ENCODE results near the gene SLC6A6. TPM values are rescaled to one million over a fixed set of nuclear protein-coding genes. Genes with fewer than 3 reads are reported as not detected.
A peak's percentile ranks its signal among the peaks of the same experiment; 100 is the strongest.
"Not testable (repeated sequence)": the region's sequence is repeated elsewhere in the genome, so short reads cannot be mapped to it uniquely, and the experiment has no call there.

Gene SLC6A6
- polyA plus RNA-seq, 12 donors, result 2.7 to 15.2 (median 4.2) TPM; not detected in 1

GRCh38 chr3:14506626-14507304 lies 104.4 kb downstream of the SLC6A6 start:
- DNase-seq, result no peak

GRCh38 chr3:14507305-14507741 lies 104.9 kb downstream of the SLC6A6 start:
- DNase-seq, result no peak

GRCh38 chr3:14507757-14508504 lies 105.5 kb downstream of the SLC6A6 start:
- no peak for DNase-seq

- DNase-seq, result no peak
Observed at GRCh38 chr3:14508505-14508819, 106.1 kb downstream of the SLC6A6 start.

- DNase-seq, result peak; percentile 55
Observed at GRCh38 chr3:14508966-14509795, 106.8 kb downstream of the SLC6A6 start.

GRCh38 chr3:14509796-14510100 lies 107.3 kb downstream of the SLC6A6 start:
- no peak for DNase-seq

GRCh38 chr3:14510838-14511622 lies 108.6 kb downstream of the SLC6A6 start:
- no peak for DNase-seq

- DNase-seq, result no peak
Observed at GRCh38 chr3:14511623-14512280, 109.3 kb downstream of the SLC6A6 start.

- DNase-seq, result no peak
Observed at GRCh38 chr3:14512281-14512941, 110.0 kb downstream of the SLC6A6 start.

GRCh38 chr3:14512942-14513327 lies 110.5 kb downstream of the SLC6A6 start:
- no peak for DNase-seq

GRCh38 chr3:14513566-14514322 lies 111.3 kb downstream of the SLC6A6 start:
- DNase-seq, result no peak

GRCh38 chr3:14514323-14514720 lies 111.9 kb downstream of the SLC6A6 start:
- no peak for DNase-seq

- not testable (repeated sequence) for DNase-seq
Observed at GRCh38 chr3:14515526-14515925, 113.1 kb downstream of the SLC6A6 start.

- no peak for DNase-seq
Observed at GRCh38 chr3:14516738-14517345, 114.4 kb downstream of the SLC6A6 start.

GRCh38 chr3:14517601-14518431 lies 115.4 kb downstream of the SLC6A6 start:
- DNase-seq, result no peak

- DNase-seq, result no peak
Observed at GRCh38 chr3:14518432-14518802, 116.0 kb downstream of the SLC6A6 start.

GRCh38 chr3:14518893-14519292 lies 116.5 kb downstream of the SLC6A6 start:
- no peak for DNase-seq

GRCh38 chr3:14519406-14519805 lies 117.0 kb downstream of the SLC6A6 start:
- DNase-seq, result no peak

GRCh38 chr3:14520149-14520548 lies 117.7 kb downstream of the SLC6A6 start:
- no peak for DNase-seq

Data from muscle of arm (tissue), 12 donors.